8988T (cell line): ENCODE results near the gene STAT4.

Experiments
- DNase-seq: peaks from one replicate; pipeline ENCODE4 v3.0.0; 2011

The STAT4 gene

DNA sequence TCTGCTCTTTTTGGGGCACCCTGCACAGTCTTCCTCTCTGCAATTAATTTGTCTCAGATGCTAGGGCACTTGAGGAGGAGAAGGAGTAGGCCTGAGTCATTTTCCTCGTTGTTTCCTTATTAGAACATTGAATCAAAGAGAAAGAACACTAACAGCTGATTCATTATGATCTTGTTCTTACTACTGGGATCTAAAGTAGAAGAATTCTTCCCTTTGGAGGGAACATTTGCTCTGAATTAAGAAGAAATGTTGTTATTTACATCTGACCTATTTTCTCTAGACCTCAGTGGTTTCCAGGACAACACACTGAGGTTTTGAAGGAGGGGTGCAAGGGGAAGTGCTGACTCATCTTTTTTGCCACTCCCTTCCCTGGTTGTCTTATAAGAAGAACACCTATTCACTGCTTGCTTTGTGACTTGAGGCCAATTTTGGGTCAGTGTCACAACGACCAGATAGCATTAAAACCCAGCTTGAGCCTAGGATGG is 112.5 kb downstream of the STAT4 start:
- DNase-seq, result no peak

DNA sequence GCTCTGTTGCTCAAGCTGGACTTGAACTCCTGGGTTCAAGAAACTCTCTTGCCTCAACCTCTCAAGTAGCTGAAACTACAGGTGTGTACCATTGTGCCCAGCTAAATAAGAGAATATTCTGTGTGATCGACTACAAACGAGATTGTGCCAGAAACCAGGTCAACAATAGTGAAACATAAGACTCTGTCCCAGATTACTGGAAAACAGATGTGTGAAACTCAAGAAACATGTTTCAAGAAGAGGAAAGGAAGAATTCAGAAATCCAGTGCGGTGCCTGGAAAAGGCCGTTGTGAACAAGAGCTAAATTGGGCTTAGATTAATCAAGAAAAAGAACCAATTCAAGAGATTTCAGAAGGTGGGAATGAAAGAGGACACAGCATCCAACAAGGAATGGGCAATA is 113.4 kb downstream of the STAT4 start:
- no peak for DNase-seq

DNA sequence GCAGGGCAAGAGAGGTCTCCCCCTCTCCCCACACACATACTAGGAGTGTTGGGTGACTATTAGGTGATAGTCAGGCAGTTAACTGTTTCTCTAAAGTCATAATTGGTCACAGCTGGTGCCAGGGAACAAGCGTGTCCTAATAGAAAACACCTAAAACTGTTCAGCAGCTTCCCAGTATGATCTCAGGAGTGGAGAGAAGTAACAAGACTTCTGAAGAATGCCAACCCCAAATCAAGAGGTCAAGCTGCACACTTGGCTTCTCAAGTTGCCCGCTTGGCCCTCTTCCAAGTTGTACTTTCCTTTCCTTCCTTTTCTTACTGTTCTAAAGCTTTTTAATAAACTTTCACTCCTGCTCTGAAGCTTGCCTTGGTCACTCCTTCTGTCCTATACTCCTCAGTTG is 114.4 kb downstream of the STAT4 start:
- no peak for DNase-seq

DNA sequence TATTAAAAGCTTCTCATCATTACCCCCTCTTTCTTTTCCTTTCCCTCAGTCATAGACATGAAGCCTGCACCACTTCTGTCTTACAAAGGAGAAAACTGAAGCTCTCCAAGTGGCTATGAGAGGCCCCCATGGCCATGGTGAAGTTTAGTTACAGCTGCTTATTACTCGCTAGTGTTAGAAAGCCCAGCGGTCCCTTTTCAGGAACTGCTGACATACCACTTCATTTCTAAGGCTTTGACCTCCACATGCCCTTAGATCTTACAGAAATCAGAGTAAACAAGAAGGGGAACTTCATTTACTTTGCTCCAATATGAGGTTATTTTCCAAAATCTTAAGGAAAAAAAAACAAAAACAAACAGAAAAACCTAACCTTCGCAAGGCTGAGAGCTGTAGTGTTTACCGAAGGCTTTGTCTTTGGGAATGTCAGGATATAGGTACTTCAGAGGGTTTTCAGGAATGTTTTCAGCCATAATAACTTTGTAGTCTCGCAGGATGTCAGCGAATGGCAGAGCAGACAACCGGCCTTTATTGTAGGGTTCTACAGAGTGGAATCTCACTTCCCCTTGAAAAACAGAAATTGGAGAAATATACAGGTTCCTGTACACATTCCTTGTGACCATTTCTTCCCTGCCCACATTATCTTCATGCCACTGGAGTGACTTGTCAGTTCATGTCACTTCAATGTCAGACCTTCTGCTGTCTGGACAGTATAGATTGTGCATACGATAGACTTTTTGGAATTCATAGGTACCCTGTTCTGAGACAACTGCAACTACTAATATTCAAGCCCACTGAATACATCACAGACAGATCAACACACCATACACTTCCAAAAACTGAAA is 118.0 kb downstream of the STAT4 start:
- DNase-seq, result no peak

DNA sequence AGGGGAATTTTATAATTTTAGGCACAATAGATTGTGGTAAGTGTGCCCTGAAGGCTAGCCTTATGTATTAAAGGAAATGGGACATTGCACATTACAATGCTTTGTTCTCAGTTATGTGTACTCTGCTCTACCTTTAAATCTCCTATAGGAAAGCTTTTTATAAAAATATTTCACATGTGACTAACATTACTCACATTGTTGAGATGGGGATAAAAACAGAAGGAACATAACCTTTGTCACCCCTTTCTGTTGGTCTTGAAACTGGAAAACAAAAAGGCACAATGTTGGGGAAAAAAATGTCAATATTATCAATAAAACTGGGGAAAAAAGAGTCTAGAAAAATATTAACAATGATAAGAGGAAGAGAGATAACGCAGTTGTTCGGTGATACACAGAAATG is 119.5 kb downstream of the STAT4 start:
- DNase-seq, result no peak

DNA sequence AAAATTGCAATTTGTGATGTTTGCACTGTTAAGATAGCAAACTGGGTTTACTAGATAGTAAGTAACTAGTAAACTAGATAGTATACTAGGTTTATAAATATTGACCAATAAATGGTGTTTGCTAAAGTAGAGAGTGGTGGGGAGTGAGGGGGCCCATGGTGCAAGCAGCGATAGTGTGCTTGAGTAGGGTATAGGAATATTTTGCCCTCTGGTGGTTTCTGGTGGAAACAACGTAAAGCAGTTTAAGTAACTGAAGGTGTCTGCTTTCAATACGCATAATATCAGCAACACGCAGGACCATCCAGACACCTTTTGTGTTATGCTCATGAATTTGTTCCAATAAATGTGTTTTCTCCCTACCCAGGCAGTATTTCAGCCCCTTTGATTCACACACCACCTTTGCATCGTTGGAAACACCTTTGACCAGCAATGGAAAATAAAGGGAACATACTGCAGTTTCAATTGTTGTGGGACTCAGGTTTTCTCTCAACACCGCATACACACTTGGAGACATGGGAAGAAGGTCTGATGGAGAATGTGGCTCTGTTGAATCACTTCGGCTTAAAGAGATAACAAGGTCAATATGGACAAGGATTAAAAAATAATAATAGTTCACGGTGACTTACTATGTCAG is 120.2 kb downstream of the STAT4 start:
- DNase-seq, result no peak

DNA sequence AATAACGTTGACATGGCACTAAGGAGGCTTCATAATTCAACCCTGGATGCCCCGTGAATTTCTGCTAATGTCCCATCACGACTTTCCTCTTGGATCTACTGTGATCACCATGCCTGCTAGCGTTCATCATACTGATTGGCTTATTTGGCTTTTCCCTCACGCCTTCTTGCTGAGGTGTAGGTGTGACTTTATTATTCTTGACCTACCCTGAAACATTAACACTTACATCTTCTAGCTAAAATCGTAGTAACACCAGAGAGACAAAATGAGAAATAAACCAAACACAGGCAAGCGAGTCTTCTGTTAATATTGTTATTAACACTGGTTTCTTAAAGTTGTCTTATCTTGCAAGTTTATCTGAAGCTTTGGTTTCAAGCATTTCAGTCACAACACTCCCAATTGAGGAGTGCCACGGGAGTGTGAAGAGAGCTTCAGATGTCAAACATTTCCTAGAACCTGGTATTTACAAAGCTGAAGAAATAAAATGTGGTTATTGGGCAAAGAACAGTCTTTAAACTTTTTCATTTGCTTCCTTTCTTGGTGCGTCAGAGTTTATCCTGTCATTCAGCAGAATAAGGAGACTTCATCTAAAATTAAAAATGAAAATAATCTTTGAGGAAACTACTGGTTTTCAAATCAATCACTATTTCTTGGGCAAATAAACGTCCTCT is 121.4 kb downstream of the STAT4 start:
- DNase-seq, result no peak

DNA sequence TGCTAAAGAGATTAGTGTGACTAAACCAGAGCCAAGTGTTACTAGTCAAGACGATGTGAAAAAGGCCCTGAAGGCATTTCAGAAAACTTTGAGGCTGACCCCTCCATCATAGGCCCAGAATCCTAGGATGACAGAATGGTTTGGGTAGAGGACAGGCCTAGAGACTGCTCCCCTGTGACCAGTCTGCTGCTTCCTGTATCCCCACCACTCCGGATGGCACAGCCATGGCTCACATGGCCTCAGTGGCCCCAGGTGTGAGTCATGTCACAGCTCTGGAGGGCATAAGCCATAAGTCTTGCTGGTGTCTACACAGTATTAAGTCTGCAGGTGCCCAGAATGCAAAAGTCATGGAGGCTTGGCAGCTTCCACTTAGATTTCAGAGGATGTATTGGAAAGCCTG is 124.4 kb downstream of the STAT4 start:
- no peak for DNase-seq

DNA sequence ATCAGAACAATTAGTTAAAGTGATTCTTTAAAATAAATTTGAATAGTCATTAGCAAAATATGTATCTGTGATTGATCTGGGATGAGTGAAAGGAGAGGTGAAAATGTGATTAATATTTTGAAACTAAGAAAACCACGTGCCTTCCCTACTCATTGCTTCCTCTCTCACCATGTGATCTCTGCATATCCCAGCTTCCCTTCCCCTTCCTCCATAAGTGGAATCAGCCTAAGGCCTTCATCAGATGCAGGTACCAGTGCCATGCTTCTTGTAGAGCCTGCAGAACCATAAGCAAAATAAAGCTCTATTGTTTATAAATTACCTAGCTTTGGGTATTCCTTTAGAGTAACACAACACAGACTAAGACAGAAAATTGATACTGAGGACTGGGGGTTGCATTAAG is 125.7 kb downstream of the STAT4 start:
- no peak for DNase-seq

DNA sequence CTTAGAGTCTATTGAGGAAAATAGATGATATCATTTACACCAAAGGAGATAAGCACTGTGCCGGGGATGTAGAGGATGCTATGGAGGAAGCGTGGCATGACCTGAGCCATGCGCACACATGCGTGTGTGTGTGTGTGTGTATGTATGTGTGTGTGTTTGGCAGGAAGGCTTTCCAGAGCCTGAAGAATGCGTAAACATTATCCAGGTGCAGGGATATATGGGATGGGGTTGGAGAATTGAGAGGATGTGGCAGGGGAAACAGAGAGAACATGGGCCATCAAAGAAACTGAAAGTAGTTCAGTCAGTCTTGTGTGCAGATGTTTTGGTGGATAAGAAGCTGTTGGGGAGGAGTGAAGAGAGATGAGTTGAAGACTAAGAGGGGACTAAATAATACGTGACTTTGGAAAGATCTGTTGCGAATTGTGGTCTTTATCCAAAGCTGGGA is 127.5 kb downstream of the STAT4 start:
- no peak for DNase-seq

DNA sequence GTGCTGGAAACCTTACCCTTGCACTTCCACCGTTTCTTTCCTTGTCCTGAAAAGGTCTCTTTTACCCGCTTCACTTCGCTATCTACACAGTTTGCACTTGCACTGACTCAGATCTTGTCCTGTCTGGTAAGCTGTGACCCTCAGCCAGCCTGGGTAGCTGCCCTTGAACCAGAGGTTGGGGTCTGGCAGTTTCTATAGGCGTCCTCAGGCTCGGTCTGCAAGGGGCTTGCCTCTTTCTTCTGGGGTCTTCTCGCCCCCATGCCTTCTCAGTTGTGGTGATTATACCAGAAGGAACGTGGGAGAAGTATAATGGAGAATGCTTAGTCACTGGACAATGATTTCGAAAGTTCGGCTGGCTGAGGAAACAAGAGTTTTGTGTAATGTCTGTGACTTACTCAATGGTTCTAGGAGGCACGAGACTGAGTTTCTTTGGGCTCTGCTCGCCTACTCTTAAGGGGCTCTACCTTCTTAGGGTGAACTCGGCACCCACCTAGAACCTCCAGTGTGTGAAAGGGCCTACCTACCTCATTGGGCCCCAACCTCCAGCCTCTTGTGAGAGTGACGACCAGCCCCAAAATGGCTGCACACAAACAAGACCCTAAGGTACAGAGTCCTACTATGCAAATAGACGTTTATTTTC is 129.9 kb downstream of the STAT4 start:
- DNase-seq, result no peak

DNA sequence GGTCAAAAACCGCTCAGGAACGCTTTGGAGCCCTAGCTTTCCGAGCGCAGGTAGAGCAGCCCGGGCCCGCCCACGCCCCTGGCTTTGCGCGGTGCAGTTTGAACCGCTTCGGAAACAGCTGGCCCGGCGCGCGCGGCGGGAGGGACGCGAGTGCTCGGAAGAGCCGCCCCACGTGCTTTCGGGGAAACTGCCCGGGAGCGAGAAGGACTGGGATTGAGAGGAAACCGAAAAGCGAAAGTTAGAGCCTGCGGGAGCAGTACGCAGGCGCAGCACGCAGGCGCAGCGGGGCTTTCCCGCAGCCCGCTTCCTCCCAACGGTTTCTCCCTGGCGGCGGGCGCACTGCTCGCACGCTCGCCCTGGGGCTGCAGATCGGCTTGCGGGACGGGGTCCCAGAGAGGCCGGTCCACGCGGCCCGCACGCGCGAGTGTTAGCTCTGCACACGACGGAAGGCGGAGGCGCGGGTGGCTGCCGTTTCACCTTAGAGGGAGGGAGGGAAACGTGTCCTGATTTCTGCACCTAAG is 130.5 kb downstream of the STAT4 start:
- DNase-seq, result peak; percentile 89

DNA sequence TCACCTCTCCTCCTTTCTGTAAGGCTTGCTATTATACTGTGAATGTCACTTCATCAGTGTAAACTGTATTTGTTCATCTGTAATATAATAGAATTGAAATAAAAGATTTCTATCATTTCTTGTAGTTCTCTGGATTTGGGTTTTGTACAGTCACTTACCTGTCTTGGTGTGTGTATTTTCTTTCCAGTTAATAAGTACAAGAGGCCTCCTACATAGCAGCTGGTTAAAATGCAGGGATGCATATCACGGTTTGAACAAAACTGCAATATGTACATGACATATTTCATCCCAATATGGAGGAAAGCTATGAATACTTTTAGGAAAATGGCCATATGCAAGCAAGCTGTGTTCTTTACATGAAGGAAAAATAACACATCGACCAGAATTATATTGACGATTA is 131.4 kb downstream of the STAT4 start:
- no peak for DNase-seq

DNA sequence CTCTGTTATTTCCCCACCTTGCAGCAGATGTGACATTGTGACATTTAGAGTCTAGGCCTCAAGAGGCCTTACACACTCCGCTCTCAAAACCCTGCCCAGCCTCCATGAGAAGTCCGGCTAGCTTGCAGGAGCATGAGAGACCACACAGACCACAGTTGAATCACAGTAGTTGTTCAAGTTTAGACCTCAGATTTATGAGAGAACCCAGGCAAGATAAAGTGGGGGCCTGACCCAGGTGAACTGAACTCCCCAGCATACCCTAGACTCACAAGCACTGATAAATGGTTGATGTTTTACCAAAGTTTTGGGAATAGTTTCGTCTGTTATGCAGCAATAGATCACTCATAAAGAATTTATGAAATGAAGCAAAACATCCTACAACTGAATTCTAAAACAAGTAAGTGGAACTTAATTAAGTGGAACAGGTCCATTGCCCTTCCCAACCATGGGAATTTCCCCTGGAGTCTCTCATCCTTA is 132.1 kb downstream of the STAT4 start:
- no peak for DNase-seq

DNA sequence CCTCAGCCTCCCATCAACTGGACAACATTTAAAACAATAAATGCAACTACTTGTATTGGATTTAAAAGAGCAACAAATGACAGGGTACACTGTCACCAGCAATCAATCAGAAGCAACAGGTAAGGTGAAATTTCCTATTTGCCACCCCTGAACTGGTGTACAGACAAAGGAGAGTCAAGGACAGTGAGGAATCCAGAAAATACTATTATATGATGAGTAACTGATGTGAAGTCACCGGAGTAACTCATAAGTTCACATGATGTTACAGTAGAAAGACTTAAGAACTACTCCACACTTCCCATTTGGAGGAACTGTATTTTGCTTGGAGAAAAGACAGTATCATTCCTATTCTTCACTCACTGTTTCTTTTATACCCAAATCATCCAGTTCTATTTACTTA is 132.7 kb downstream of the STAT4 start:
- DNase-seq, result no peak

DNA sequence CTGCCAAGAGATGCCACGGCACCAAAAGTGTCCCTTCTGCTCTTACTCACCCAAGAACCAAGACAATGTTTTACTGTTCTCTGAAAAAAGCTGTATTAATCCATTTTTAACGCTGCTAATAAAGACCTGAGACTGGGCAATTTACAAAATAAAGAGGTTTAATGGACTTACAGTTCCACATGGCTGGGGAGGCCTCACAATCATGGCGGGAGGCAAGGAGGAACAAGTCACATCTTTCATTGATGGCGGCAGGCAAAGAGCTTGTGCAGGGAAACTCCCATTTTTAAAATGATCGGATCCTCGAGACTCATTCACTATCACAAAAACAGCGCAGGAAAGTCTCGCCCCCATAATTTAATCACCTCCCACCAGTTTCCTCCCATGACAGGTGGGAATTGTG is 135.0 kb downstream of the STAT4 start:
- no peak for DNase-seq

DNA sequence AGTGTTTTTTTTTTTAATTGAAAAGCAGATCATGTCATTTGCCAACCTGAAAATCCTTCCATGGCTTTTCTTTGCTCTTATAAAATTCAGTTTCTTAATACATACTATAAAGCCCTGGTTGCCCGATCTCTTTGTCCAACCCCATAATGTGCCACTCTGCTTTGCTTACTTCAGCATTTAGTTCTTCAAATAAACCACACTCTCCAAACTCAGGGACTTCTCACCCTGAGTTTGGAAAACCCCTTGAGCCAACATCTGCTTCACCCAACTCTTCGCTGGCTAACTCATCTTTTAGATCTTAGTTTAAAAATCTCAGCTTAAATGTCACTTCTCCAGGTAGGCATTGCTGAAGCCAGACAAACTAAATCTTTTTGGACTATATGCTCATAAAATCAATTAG is 135.6 kb downstream of the STAT4 start:
- no peak for DNase-seq

DNA sequence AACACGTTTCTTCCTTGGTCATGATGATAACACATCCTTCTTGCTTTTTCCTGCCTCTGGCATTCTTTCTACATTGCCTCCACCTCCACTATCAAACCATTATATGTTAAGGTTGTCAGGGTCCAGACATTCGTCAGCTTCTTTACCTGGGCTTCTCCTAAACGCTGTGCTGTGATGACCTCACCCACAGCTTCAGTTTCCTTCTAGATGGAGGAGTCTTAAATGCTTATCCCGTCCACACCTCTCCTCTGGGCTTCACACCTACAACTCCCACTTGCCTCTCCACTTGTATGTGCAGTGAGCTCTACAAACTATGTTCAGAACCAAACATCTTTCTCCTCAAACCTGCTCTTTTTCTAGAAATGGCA is 136.2 kb downstream of the STAT4 start:
- no peak for DNase-seq

DNA sequence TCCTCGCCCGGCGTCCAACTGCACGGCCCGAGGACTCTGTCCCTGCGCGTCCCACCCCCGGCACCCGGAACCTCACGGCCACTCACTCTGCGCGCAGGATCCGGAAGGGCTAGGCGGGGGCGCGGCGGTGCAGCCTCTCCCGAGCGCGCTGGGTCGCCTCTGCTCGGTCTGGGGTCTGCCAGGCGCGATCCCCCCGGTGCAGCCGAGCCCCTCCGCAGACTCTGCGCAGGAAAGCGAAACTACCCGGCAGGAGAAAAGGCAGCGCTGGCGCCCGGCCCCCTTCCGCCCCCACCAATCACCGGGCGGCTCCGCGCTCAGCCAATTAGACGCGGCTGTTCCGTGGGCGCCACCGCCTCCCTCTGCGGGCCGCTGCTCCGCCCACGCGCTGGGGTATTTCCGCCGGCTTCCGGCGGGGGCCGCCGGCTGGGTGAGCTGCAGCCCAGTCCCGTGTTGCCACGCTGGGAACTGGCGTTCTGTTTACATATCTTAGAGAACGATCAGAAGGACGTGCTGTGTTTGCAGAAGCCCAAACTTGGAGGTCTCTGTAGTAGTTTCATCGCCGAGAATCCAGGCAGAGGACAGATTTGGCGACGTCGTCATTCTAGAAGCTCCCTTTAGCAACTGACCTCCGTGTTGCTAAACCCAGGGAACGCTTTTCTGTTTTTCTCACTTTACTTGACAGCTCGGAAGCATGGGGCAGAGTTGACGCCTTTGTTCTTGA is 136.7 kb downstream of the STAT4 start, which contains the start of gene STAT1:
Gene STAT1 (minus strand): TSS at position 240 of the 721 bp plus-strand sequence. CDS start 4,168 bp downstream, outside the sequence.
- DNase-seq, result peak; percentile 91

DNA sequence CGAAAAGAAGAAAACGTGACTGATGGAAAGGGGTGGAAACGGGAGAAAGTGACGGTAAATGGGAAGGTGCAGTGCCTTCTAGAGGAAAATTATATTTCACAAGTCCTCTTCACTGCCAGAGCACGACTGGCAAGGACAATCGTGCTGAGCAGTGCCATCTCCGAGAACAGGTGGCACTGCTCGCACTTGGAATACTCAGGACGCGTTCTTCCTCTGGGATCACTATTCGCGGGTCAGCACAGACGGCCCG is 137.2 kb downstream of the STAT4 start:
- no peak for DNase-seq

DNA sequence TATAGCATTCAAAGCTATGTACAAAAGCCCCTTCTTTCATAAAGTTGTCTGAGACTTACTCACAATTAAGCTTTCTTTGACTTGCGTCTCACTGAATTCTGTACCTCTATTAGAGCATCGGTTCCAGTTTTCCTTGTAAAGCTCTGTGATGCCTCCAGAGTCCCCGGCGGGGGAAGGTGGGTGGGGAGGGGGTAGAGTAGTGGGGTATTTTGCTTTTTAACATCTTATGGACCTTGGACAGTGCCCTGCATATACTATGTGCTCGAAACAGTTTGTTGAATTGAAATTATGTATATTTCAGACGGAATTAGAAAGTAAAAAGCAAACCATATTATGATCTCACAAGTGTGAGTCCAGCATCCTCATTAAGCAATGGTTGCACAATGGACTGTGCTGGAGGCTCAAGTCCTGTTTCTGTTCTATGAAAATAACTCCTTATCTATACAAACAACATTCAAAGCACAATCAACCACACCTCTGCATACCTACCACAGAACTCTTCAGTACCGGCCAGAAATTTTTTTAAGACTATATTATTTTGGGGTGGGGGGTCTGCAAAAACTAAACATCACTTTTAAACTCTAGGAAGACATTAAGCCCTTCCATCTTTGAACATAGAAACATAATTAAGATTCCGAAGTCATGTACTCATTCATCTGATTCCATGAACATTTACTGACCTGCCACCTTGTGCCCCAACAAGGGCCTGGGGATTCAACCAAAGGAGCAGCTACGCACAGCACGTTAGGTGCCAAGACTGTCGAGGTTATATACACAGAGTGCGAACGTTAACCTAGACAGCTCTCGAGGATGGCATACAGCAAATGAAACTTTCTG is 137.7 kb downstream of the STAT4 start:
- no peak for DNase-seq

DNA sequence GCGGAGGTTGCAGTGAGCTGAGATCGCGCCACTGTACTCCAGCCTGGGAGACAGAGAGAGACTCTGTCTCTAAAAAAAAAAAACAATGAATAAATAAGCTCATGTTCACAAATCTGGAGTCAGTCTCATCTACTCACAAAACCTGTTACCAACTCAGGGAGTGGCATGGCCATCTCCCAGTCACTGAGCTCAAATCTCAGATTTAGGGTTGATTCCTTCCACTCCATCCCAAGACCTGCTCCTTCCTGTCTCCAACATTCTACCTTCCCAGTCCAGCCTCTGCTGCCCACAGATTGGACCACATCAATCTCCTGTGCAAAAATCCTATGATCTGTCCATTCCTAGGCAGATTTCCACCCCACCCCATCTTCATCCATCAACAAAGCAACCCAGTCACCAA is 138.4 kb downstream of the STAT4 start:
- DNase-seq, result no peak
